GM12865 (cell line): ENCODE measurements around the gene BBOF1.
"Not testable (repeated sequence)": the region's sequence is repeated elsewhere in the genome, so short reads cannot be mapped to it uniquely, and the experiment has no call there.

ENCODE experiments used
- DNase-seq: peaks from one replicate; pipeline ENCODE4 v3.0.0; 2010; ENCODE audit warnings: low read depth
- H3K4me3 ChIP-seq: 2 replicates; pipeline ENCODE4 v1.5.1; 2011; ENCODE audit warnings: mild to moderate bottlenecking, low read depth, low read length, control low read depth
- TF ChIP-seq, protein P1 (sequence below): IDR thresholded peaks from 2 replicates; pipeline ENCODE4 v1.5.1; 2011; ENCODE audit warnings: low read length, control low read depth, low read depth, inconsistent platforms; ENCODE audit not compliant: insufficient read depth; ENCODE audit errors: missing control alignments

The BBOF1 gene

GRCh38 chr14:74105381-74105780 is 86.2 kb downstream of the BBOF1 start:
- TF ChIP-seq, protein P1, sequence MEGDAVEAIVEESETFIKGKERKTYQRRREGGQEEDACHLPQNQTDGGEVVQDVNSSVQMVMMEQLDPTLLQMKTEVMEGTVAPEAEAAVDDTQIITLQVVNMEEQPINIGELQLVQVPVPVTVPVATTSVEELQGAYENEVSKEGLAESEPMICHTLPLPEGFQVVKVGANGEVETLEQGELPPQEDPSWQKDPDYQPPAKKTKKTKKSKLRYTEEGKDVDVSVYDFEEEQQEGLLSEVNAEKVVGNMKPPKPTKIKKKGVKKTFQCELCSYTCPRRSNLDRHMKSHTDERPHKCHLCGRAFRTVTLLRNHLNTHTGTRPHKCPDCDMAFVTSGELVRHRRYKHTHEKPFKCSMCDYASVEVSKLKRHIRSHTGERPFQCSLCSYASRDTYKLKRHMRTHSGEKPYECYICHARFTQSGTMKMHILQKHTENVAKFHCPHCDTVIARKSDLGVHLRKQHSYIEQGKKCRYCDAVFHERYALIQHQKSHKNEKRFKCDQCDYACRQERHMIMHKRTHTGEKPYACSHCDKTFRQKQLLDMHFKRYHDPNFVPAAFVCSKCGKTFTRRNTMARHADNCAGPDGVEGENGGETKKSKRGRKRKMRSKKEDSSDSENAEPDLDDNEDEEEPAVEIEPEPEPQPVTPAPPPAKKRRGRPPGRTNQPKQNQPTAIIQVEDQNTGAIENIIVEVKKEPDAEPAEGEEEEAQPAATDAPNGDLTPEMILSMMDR, result no peak
- DNase-seq, result no peak
- no peak overlapping the region for H3K4me3 ChIP-seq

GRCh38 chr14:74109369-74109768 is 90.2 kb downstream of the BBOF1 start:
- no peak overlapping the region for H3K4me3 ChIP-seq
- TF ChIP-seq, protein P1, result no peak
- DNase-seq, result no peak

- DNase-seq, result peak; percentile 60
- H3K4me3 ChIP-seq, result not testable (repeated sequence)
- TF ChIP-seq, protein P1, result peak; percentile 50
These were observed 92.5 kb downstream of the BBOF1 start for GRCh38 chr14:74111395-74112216.
